NOMO-1 treated with DMSO at 0.1 percent for 48 hours (cell line): ENCODE measurements around the gene RHBDL1.
A peak's percentile ranks its signal among the peaks of the same experiment; 100 is the strongest.

ENCODE experiments used
- DNase-seq: peaks from one replicate; lab custom pipeline; 2025; ENCODE audit not compliant: unreplicated experiment; lab: John Stamatoyannopoulos, UW

Gene RHBDL1

DNA sequence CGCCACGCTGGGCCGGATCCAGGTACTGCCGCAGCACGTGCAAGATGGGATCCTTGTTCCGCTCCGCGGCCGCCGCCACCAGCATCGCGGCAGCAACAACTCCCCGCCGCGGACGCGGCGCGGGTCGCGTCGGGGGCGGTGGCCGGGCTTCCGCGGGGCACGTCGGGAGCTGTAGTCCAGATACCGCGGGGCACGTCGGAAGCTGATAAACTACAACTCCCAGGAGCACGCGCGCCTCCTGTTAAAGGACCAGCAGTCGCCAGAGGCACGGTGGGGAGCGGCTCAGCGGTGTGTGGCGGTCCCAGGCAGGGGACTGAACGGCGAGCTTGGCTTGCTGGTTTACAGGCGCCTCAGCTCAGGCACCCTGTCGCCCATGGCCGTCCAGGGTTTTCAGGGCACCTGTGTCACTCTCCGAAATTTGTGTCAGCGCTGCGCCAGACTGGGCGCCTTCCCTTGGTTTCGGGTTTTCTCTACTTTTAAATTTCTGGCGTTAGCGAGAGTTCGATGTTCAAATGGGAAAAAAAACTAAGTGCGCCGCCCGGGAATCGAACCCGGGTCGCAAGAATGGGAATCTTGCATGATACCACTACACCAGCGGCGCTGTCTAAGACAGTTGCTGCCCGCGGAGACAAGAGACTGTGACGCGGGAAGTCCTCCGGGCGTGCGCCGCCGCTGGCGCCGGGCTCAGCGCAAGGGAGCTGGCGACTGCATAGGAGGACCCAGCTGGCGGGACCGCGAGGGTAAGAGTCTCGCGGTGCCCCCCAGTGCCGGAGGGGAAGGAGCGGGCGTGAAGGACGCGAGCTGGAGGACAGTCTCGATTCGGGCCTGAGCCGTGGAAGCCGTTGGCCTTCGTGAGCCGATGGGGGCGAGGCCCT, 39.0 kb upstream of the RHBDL1 start, which contains the start of gene METTL26:
METTL26 (minus strand) TSS at position 100 of the 875 bp plus-strand sequence; CDS start at position 85, 15 bp downstream.
- DNase-seq, result peak; percentile 93

DNA sequence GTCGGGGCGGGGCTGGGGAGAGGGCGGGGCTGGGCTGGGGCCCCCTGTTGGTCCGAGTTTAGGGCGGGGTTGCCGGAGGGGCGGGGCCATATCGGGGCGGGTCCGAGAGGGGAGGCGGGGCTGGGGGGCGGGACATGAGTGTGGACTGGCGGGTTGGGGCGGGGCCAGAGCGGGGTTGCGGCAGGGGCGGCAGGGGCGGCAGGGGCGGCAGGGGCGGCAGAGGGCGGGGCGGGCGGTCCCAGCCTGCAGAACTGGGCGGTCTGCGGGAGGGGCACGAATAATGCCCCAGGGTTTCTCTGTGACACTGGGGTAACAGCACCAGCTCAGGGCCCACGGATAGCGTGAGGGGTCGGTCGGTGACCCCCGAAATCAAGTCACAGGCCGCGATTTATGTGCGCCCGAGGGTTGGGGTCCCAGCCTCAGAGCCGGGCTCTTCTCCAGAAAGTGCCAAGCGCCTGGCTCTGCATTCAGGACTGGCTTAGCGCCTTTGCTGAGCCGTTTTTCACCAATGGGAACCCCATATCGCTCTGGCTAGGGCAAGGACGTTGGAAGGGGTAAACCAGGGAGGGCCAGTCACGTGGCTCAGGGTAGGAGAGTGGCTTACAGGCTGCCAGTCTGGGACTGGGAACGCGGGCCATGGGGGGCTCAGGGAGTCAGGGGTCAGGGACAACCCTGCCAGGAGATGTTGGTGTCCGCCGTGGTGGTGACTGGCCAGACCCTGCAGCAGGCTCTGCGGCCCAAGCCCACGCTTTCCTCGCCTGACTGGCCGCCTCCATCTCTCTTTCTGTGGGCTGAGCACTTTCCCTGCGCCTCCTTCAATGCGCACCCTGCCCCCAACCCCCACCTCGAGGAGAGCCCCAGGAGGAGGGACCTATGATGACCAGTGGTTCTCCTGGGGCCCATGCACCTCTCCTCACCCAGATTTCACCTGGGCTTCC, 38.1 kb upstream of the RHBDL1 start:
- no peak for DNase-seq

DNA sequence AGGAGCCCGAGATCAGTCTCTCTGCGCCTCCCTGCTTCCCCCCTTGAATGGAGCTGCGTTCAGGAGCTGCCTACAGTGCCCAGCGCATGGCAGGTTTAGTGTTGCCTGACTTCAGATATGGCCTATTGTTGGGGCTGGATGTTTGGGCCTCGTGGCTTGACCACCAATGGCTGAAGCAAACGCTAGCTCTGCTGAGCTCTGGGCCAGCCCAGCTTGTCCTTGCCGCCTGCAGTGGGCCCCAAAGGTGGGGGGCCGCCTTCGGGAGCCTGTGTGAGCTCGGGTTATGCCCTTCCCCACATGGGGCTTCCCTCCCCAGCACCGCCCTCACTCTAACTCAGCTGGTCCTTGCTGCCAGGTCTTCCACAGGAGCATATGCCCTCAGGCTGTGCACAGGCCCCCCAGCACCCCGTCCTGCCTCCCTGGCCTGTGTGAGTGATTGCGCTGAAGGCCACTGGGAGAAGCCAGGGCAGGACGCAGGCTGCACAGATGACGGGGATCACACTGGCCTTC, 37.4 kb upstream of the RHBDL1 start:
- no peak for DNase-seq

- DNase-seq, result no peak
Measured at GRCh38 chr16:638836-639235, 36.6 kb upstream of the RHBDL1 start.

GRCh38 chr16:640614-641013, 34.9 kb upstream of the RHBDL1 start:
- DNase-seq, result no peak

- peak; percentile 62 for DNase-seq
Measured at GRCh38 chr16:641326-642188, 33.9 kb upstream of the RHBDL1 start, which contains the start of gene MCRIP2. TSS of gene MCRIP2 (plus strand) at chr16:641828. CDS start at chr16:641992, 164 bp downstream.

DNA sequence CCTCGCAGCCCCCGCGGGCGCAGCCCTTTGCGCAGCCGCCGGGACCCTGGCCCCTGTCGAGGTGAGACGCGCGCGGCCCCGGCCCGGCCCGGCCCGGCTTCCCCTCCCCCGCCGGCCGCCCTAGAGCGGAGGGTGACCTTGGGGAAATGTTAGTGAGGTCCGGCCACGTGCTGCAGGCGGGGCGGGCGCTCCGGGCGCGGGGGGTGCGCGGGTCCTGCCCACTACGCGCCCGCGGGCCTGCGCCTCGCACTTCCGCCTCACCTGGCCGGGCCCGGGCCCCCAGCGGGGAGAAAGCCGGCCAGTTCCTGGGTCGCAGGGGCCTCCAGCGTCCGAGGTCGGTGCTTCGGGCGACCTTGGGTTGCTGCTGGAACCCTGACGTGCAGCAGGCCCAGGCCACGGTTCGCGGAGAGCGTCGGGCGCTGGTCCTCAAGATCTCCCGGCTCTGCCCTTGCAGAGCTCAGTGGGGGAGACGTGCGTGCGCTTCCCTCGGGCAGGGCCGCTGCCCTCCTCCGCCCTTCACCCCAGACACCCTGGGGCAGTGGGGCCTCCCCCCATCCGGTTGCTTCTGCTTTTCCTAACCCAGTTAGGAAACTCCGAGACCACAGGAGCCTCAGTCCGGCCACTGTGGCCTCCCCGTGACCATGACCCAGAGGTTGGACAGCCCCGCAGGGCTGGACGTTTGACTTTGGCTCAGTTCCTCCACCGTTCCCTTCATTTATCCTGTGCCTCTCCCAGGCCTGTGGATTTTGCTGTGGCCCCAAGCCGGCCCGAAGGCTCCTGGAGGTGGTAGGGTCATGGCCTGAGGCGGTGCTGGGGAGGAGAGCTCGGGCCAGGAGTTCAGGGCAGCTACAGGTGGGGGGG, 33.1 kb upstream of the RHBDL1 start:
- peak; percentile 59 for DNase-seq

DNA sequence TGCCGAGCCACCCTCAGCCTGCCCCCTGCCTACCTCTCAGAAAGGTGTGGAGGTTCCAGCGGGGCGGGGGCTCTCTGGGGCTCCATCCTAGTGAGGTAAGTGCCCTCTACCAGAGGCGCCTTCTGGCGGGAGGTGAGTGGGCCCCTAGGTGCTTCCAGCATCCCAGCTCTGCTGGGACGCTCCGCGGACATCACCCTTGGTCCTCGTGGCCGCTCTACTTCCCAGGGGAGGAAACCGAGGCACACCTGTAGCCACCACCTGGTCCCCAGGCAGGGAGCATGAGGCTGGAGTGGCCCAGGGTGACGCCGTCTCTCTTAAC, 32.5 kb upstream of the RHBDL1 start:
- DNase-seq, result no peak

DNA sequence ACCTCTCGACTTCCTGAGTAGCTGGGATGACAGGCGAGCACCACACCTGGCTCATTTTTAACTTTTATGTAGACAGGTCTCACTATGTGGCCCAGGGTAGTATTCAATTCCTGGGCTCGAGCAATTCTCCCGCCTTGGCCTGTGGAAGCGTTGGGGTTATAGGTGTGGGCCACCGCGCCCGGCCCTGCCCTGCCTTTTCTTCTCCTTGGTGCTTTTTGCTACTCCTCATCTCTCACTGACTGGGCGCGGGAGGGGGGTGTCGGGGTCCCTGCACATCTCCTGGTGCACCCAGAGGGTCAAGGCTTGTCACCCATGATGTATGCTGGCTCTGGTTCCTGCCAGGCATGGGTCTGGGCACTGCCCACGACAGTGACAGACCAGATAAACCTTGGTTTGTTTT, 30.9 kb upstream of the RHBDL1 start:
- no peak for DNase-seq

GRCh38 chr16:645852-646678, 29.4 kb upstream of the RHBDL1 start:
- DNase-seq, result no peak

GRCh38 chr16:646679-647172, 28.7 kb upstream of the RHBDL1 start:
- no peak for DNase-seq

GRCh38 chr16:647173-647902, 28.1 kb upstream of the RHBDL1 start:
- no peak for DNase-seq

DNA sequence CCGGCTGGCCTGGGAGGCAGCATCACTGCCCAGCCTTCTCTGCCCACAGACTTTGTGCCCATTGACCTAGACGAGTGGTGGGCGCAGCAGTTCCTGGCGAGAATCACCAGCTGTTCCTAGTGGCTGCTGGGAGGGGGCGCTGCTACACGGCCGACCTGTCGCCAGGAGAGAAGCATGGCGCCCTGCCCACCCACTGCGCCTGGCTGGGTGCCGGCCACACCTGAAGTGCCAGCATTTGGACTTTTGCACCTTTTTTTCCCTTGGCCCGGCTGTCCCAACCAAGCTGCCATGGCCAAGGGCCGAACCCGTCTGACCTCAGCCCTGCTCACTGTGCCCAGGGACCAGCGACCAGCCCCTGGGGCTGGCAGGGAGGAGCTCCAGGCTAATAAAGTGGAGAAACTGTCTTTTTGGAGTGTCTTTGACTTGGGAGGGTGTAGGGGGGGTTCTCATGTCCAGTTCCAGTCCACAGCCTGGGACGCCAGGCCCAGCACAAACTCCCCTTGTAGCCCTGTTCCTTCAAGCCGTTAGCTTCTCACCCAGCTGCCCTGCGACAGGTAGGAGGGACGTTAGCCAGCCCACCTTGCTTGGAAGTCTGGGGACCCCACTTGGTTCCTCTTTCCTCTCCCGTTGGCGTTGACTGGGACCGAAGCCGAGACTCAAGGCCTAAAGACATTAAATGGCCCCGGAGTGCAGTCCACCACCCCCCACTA, 27.2 kb upstream of the RHBDL1 start:
- DNase-seq, result peak; percentile 38

DNA sequence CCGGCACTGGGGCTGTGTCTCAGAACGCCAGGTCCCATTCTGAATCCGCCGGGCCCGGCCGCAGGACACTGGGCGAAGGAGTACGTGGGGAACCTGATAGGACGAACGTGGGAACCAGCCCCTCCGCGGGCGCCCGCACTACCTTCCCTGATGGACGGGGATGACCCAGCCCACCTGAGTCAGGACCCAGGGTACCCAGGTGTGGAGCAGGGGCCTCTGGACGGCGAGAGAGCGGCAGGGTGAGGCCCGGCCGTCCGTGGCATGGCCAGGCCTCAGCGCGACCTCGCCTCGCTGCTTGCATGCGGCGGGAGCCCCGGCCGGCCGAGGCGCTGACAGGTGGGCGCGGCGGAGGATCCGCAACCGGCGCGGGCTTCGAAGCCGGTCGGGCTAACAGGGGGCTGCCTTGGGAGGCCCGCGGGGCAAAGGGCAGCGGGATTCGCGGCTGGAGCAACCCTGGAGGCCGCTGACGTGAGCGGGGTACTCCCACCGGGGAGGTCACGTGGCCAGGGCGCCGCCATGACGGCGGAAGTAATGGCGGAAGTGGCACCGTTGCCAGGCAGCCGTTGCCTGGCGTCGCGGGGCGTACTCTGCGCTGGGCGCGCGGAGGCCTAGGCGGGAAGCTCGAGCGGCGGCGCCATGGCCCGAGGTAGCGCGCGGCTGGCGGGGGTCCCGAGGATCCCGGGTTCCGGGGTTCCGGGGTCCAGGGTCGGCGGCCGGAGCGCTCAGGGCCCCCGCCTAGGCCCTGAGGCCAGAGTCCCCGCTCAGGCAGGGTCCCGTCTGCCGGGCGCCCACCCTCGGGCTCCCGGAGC, 26.5 kb upstream of the RHBDL1 start, which contains the start of gene WDR90:
WDR90 (plus strand) TSS at position 585 of the 809 bp plus-strand sequence; CDS start at position 637, 52 bp downstream.
- peak; percentile 90 for DNase-seq

GRCh38 chr16:649631-650030, 25.8 kb upstream of the RHBDL1 start:
- DNase-seq, result peak; percentile 10

DNA sequence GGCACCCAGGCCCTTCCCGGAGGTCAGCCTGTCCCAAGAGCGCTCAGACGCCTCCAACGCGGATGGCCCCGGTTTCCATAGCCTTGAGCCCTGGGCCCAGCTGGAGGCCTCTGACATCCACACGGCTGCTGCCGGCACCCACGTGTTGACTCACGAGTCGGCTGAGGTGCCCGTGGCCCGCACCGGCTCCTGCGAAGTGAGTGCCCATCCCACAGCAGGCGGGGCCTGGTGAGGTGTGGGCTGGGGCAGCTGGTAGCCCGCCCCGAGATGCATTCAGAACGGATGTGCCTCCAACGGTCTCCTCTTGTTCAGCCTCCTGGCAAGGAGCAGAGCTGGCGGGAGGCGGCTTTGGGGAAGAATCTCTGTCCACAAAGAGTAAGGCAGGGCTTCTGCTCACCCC, 23.6 kb upstream of the RHBDL1 start:
- no peak for DNase-seq
